ENCODE results near the gene C8B. TPM values are rescaled to one million over a fixed set of nuclear protein-coding genes. Genes with fewer than 3 reads are reported as not detected.

Gene C8B
- total RNA-seq, 2 donors from 2014 or later = not detected

GRCh38 chr1:56992318-56993125 is 26.7 kb upstream of the C8B start:
- 67% methylated on average over 15 of the region's 15 CpGs for WGBS
- H3K4me3 ChIP-seq = no peak overlapping the region
- no peaks in the 10 kb centered on the region for H3K9me3 ChIP-seq
- no peaks in the 10 kb centered on the region for H3K27me3 ChIP-seq (replicated peaks; ENCODE audit: insufficient read depth)
- TF ChIP-seq POLR2AphosphoS5 (IDR thresholded peaks at IDR 0.05) (no peak), CTCF (IDR thresholded peaks at IDR 0.05) (no peak), POLR2A (IDR thresholded peaks at IDR 0.05) (no peak)
- DNase-seq (ENCODE audit: low spot score) = no peak
- intact Hi-C loops (cut with DNase I) = no loop called here
- no peaks in the 10 kb centered on the region for H3K4me1 ChIP-seq (replicated peaks)
- no peaks in the 10 kb centered on the region for H3K36me3 ChIP-seq
- no peak overlapping the region for H3K27ac ChIP-seq

GRCh38 chr1:56991576-56991975 is 25.8 kb upstream of the C8B start:
- DNase-seq (ENCODE audit: low spot score) = no peak
- TF ChIP-seq POLR2AphosphoS5 (IDR thresholded peaks at IDR 0.05) (no peak), POLR2A (IDR thresholded peaks at IDR 0.05) (no peak), CTCF (IDR thresholded peaks at IDR 0.05) (no peak)
- H3K27me3 ChIP-seq (replicated peaks; ENCODE audit: insufficient read depth) = no peaks in the 10 kb centered on the region
- no peaks in the 10 kb centered on the region for H3K4me1 ChIP-seq (replicated peaks)
- no peak overlapping the region for H3K27ac ChIP-seq
- intact Hi-C loops (cut with DNase I) = no loop called here
- H3K9me3 ChIP-seq = no peaks in the 10 kb centered on the region
- no peak overlapping the region for H3K4me3 ChIP-seq
- 96% methylated on average over 3 of the region's 3 CpGs for WGBS
- no peaks in the 10 kb centered on the region for H3K36me3 ChIP-seq

- Histone ChIP-seq H3K4me3 (no peak overlapping the region), H3K4me1 (replicated peaks) (no peaks in the 10 kb centered on the region), H3K27ac (no peak overlapping the region), H3K9me3 (no peaks in the 10 kb centered on the region), H3K27me3 (replicated peaks; ENCODE audit: insufficient read depth) (no peaks in the 10 kb centered on the region), H3K36me3 (no peaks in the 10 kb centered on the region)
- intact Hi-C loops (cut with DNase I) = no loop called here
- no peak for TF ChIP-seq CTCF (IDR thresholded peaks at IDR 0.05)
- DNase-seq (ENCODE audit: low spot score) = no peak
- 84% methylated on average over 2 of the region's 2 CpGs for WGBS
These were observed 20.6 kb upstream of the C8B start for GRCh38 chr1:56986397-56986796.

- no peaks in the 10 kb centered on the region for H3K4me1 ChIP-seq (replicated peaks)
- H3K27ac ChIP-seq = no peak overlapping the region
- H3K9me3 ChIP-seq = no peaks in the 10 kb centered on the region
- intact Hi-C loops (cut with DNase I) = no loop called here
- H3K4me3 ChIP-seq = no peak overlapping the region
- no peaks in the 10 kb centered on the region for H3K27me3 ChIP-seq (replicated peaks; ENCODE audit: insufficient read depth)
- WGBS = 100% methylated on average over 2 of the region's 2 CpGs
- no peak for DNase-seq (ENCODE audit: low spot score)
- H3K36me3 ChIP-seq = no peaks in the 10 kb centered on the region
- TF ChIP-seq CTCF (IDR thresholded peaks at IDR 0.05) (no peak), POLR2AphosphoS5 (IDR thresholded peaks at IDR 0.05) (no peak), POLR2A (IDR thresholded peaks at IDR 0.05) (no peak)
These were observed 20.0 kb upstream of the C8B start for GRCh38 chr1:56985857-56986256.

GRCh38 chr1:56983484-56983883 is 17.7 kb upstream of the C8B start:
- 82% methylated on average over 6 of the region's 6 CpGs for WGBS
- intact Hi-C loops (cut with DNase I) = no loop called here

More at GRCh38 chr1:56983484-56983883, 17.7 kb upstream of the C8B start:
- no peak for DNase-seq (ENCODE audit: low spot score)
- Histone ChIP-seq H3K4me1 (replicated peaks) (no peaks in the 10 kb centered on the region), H3K9me3 (no peaks in the 10 kb centered on the region), H3K36me3 (no peaks in the 10 kb centered on the region), H3K4me3 (no peak overlapping the region), H3K27me3 (replicated peaks; ENCODE audit: insufficient read depth) (no peaks in the 10 kb centered on the region), H3K27ac (no peak overlapping the region)
- TF ChIP-seq CTCF (IDR thresholded peaks at IDR 0.05) (no peak), POLR2AphosphoS5 (IDR thresholded peaks at IDR 0.05) (no peak), POLR2A (IDR thresholded peaks at IDR 0.05) (no peak)

All from prostate gland (tissue), 2 donors.